ENCODE results near the gene DPF1.
"Not testable (repeated sequence)": the region's sequence is repeated elsewhere in the genome, so short reads cannot be mapped to it uniquely, and the experiment has no call there.

The DPF1 gene

DNA sequence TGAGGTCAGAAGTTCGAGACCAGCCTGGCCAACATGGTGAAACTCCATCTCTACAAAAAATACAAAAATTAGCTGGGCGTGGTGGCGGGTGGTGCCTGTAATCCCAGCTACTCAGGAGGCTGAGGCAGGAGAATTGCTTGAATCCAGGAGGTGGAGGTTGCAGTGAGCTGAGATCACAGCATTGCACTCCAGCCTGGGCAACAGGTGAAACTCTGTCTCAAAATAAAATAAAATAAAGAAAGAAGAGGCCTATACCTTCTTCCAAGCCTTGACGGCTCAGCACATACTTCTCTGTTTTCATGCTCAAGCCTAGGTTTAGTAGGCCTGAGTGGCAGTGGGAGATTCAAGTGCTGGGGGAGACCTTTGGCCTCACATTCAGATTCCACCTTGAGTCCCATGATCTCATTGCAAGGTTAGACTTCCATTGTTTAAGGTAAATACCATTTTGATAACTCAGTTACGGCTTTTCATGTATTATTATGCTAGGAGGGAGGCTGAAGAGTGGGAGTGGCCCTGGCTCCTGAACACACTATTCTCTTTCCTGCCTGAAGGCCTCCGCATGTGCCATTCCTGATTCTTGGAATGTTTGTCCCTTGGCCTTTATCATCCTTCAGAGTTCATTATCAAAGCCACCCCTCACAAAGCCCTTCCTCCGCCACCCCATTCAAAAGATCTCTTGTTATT lies 38.7 kb upstream of the DPF1 start:
- H3K9me3 ChIP-seq (ENCODE audit: control insufficient read depth, low read length), result no peaks in the 10 kb centered on the region
- H3K9ac ChIP-seq (ENCODE audit: low read length), result no peak overlapping the region
- no peak overlapping the region for H3K4me3 ChIP-seq (ENCODE audit: low read length)
- H3K4me1 ChIP-seq (ENCODE audit: control insufficient read depth, insufficient read depth, low read length), result peaks cover 29% of the 10 kb centered on the region
- H3K27me3 ChIP-seq (ENCODE audit: control insufficient read depth, insufficient read depth, low read length), result no peaks in the 10 kb centered on the region
- no peaks in the 10 kb centered on the region for H3K36me3 ChIP-seq (ENCODE audit: control insufficient read depth, insufficient read depth, low read length)

DNA sequence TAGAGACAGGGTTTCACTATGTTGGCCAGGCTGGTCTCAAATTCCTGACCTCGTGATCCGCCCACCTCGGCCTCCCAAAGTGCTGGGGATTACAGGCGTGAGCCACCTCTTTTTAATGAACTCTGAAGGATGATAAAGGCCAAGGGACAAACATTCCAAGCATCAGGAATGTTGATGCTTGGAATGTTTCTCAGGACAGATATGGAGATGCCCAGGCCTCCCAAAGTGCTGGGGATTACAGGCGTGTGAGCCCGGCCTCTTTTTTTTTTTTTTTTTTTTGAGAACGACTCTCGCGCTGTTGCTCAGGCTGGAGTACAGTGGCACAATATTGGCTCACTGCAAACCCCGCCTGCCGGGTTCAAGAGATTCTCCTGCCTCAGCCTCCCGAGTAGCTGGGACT lies 37.9 kb upstream of the DPF1 start:
- not testable (repeated sequence) for H3K4me3 ChIP-seq (ENCODE audit: low read length); H3K9me3 ChIP-seq (ENCODE audit: control insufficient read depth, low read length); H3K9ac ChIP-seq (ENCODE audit: low read length); H3K27me3 ChIP-seq (ENCODE audit: control insufficient read depth, insufficient read depth, low read length); H3K36me3 ChIP-seq (ENCODE audit: control insufficient read depth, insufficient read depth, low read length)
- peaks cover 21% of the 10 kb centered on the region for H3K4me1 ChIP-seq (ENCODE audit: control insufficient read depth, insufficient read depth, low read length)

DNA sequence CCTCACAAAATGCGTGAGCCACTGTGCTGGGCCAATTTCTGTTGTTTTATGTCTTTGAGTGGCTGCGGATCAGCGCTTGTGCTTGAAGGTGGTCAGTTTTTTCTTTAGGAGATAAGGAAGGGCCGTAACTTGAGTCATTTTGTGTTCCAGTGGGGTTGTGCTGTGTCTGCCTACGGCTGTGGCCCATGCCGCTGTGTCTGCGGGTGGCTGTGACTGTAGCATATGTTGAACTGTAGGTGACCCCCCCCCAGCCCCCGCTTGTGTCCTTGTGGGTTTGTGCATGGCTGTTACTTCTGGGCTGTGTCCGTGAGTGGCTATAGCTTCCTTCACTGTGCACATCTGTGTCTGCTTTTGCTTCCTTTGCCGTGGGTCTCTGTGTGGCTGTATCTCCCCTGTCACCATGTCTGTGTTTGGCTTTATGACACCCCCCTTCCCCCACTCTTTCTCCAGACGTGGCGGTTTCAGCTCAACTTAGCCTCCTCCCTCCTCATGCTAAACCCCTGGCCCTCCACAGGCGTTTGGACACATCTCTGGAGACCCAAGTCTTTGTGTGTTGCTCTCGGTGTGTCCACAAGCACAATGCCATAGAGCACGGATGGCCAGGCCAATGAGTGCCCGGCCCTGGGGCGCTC lies 31.5 kb upstream of the DPF1 start:
- H3K36me3 ChIP-seq (ENCODE audit: control insufficient read depth, insufficient read depth, low read length), result no peaks in the 10 kb centered on the region
- peaks cover 14% of the 10 kb centered on the region for H3K4me1 ChIP-seq (ENCODE audit: control insufficient read depth, insufficient read depth, low read length)
- H3K27me3 ChIP-seq (ENCODE audit: control insufficient read depth, insufficient read depth, low read length), result peaks cover 19% of the 10 kb centered on the region
- no peak overlapping the region for H3K9ac ChIP-seq (ENCODE audit: low read length)
- H3K4me3 ChIP-seq (ENCODE audit: low read length), result no peak overlapping the region
- H3K9me3 ChIP-seq (ENCODE audit: control insufficient read depth, low read length), result no peaks in the 10 kb centered on the region

DNA sequence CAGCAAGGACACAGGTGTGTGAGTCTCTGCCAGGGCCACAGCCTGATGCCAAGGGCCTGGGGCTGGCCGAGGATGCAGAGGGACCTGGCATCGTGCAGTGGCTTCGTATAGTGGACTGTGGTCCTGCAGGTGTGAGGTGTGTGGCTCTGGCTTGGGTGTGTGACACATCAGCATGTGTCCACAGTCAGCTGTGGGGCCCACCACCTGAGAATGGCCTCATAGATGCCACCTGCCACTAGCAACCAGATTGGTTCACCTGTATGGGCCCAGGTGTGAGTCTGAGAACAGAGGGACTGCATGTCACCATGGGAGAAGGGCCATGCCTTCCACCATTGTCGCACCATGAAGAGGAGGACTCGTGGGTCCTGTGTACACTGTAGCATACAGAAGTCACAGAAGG lies 29.8 kb upstream of the DPF1 start:
- Histone ChIP-seq H3K9me3 (ENCODE audit: control insufficient read depth, low read length) (no peaks in the 10 kb centered on the region), H3K9ac (ENCODE audit: low read length) (peak overlapping the region; percentile 55), H3K27me3 (ENCODE audit: control insufficient read depth, insufficient read depth, low read length) (peaks cover 19% of the 10 kb centered on the region), H3K36me3 (ENCODE audit: control insufficient read depth, insufficient read depth, low read length) (no peaks in the 10 kb centered on the region), H3K4me1 (ENCODE audit: control insufficient read depth, insufficient read depth, low read length) (peaks cover 17% of the 10 kb centered on the region), H3K4me3 (ENCODE audit: low read length) (no peak overlapping the region)

DNA sequence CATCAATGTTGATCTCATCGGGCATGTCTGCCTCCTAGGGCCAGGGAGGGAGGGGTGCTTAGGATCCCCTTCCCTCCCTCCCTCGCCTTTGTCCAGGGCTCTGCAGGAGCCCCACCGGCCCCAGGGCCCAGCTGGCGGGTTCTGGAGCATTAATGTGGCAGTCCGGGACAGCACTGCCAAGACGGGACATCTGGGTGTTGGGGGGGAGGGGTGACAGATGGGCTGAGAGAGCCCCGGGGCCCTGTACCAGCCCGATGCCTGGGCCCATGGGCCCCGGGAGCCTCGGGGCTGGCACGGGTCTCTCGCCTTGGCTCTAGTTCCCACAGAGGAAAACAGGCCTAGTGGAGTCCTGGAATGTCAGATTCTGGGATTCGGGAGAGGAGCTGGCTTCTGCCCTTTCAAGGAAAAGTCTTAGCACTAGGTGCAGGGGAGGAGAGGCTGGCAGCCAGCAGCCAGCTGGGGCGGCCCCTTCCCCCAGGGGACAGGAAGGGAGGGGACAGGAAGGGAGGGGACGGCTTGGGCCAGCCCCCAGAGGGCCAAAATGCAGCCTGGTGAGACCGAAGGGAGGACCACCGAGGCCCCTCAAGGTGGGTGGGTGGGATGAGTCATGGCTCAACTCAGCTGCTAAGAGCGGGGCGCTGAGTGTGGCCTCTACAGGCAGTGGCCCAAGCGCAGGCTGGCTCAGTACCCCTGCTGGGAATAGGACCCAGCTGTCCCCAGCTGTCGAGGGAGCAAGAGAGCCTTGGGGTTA lies 29.1 kb upstream of the DPF1 start:
- Histone ChIP-seq H3K9ac (ENCODE audit: low read length) (peak overlapping the region; percentile 55), H3K4me3 (ENCODE audit: low read length) (no peak overlapping the region)

GRCh38 chr19:38252385-38252784 lies 28.4 kb upstream of the DPF1 start:
- Histone ChIP-seq H3K9me3 (ENCODE audit: control insufficient read depth, low read length) (no peaks in the 10 kb centered on the region), H3K9ac (ENCODE audit: low read length) (peak overlapping the region; percentile 55), H3K4me1 (ENCODE audit: control insufficient read depth, insufficient read depth, low read length) (peaks cover 25% of the 10 kb centered on the region), H3K36me3 (ENCODE audit: control insufficient read depth, insufficient read depth, low read length) (no peaks in the 10 kb centered on the region), H3K27me3 (ENCODE audit: control insufficient read depth, insufficient read depth, low read length) (peaks cover 19% of the 10 kb centered on the region), H3K4me3 (ENCODE audit: low read length) (no peak overlapping the region)

More for the DNA sequence above, 29.1 kb upstream of the DPF1 start:
- peaks cover 21% of the 10 kb centered on the region for H3K4me1 ChIP-seq (ENCODE audit: control insufficient read depth, insufficient read depth, low read length)
- H3K27me3 ChIP-seq (ENCODE audit: control insufficient read depth, insufficient read depth, low read length), result peaks cover 19% of the 10 kb centered on the region
- H3K36me3 ChIP-seq (ENCODE audit: control insufficient read depth, insufficient read depth, low read length), result no peaks in the 10 kb centered on the region
- no peaks in the 10 kb centered on the region for H3K9me3 ChIP-seq (ENCODE audit: control insufficient read depth, low read length)

- H3K4me1 ChIP-seq (ENCODE audit: control insufficient read depth, insufficient read depth, low read length), result peaks cover 25% of the 10 kb centered on the region
- peak overlapping the region; percentile 42 for H3K9ac ChIP-seq (ENCODE audit: low read length)
- H3K9me3 ChIP-seq (ENCODE audit: control insufficient read depth, low read length), result no peaks in the 10 kb centered on the region
- H3K4me3 ChIP-seq (ENCODE audit: low read length), result no peak overlapping the region
- H3K36me3 ChIP-seq (ENCODE audit: control insufficient read depth, insufficient read depth, low read length), result no peaks in the 10 kb centered on the region
- peaks cover 13% of the 10 kb centered on the region for H3K27me3 ChIP-seq (ENCODE audit: control insufficient read depth, insufficient read depth, low read length)
Observed at GRCh38 chr19:38251564-38252051, 27.6 kb upstream of the DPF1 start.

DNA sequence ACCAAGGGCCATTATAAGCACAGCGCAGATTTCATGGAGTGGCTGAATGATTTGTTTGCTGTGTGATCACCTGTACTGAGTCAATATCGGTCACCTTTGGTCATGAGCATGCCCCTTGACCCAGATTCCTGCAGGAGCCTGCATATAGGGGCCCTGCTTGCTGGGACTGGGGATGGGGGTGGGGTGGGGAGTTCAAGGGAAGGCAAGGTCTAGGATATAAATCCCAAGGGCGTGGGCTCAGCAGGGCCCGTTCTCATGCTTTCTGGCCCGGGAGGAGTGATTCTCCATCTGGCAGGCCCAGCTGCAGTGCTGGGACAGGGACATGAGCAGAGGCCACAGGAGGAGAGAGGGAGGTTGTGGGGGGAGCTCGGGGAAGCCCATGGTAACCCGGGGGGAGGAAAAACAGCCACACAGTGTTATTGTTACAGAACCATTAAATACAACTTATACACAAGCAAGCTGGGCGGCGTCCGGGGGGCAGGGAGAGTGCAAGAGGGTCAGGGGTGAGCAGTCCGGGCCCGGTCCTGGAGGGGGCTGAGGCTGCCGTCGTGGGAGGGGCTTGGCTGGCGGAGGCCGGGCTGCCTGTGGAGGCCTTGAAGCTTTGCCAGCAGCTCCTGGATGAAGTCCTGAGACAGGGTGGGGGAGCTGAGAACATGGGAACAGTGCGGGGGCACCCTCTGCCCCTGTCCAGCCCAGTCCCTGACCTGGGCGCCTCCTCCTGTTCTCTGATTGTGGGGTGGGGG lies 27.0 kb upstream of the DPF1 start:
- peak overlapping the region; percentile 42 for H3K9ac ChIP-seq (ENCODE audit: low read length)
- no peaks in the 10 kb centered on the region for H3K9me3 ChIP-seq (ENCODE audit: control insufficient read depth, low read length)
- H3K4me3 ChIP-seq (ENCODE audit: low read length), result no peak overlapping the region
- H3K36me3 ChIP-seq (ENCODE audit: control insufficient read depth, insufficient read depth, low read length), result no peaks in the 10 kb centered on the region
- peaks cover 25% of the 10 kb centered on the region for H3K4me1 ChIP-seq (ENCODE audit: control insufficient read depth, insufficient read depth, low read length)
- peaks cover 6% of the 10 kb centered on the region for H3K27me3 ChIP-seq (ENCODE audit: control insufficient read depth, insufficient read depth, low read length)

DNA sequence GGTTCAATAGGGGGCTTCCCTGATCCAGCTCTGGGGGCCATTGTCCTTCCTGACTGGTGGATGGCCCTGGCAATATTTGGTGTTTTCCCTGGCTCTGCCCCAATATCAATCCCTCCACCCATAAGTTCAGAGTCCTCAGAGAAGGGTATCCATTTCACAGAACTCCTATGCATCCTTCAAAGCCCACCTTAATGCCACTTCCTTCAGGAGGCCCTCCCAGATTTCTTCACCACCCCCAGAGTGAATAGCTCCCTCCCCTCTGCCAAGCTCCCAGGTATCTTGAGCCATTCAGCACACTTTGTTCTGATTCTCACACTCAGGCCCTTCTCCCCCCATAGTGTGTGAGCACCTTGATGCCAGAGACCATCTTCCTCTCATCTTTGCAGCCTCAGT lies 26.4 kb upstream of the DPF1 start:
- Histone ChIP-seq H3K4me3 (ENCODE audit: low read length) (no peak overlapping the region), H3K36me3 (ENCODE audit: control insufficient read depth, insufficient read depth, low read length) (no peaks in the 10 kb centered on the region), H3K9me3 (ENCODE audit: control insufficient read depth, low read length) (no peaks in the 10 kb centered on the region), H3K27me3 (ENCODE audit: control insufficient read depth, insufficient read depth, low read length) (peaks cover under 1% of the 10 kb centered on the region), H3K9ac (ENCODE audit: low read length) (no peak overlapping the region), H3K4me1 (ENCODE audit: control insufficient read depth, insufficient read depth, low read length) (peaks cover 25% of the 10 kb centered on the region)

DNA sequence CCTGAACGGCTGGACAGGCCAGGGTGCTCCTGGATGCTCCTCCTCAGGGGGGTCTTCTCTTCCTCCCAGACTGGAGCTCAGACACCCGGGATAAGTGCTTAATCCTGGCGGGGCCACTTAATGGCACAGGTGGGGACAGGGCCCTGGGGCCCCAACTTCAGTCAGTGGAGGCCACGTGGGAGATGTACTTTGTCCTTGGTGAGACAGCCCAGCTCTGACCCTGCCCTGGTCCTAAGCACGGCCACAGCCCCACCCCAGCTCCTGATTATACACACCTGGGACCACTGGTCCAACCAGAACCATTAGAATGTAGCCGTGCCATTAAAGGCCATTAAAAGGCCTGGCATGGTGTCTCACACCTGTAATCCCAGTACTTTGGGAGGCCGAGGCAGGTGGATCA lies 24.4 kb upstream of the DPF1 start:
- Histone ChIP-seq H3K36me3 (ENCODE audit: control insufficient read depth, insufficient read depth, low read length) (no peaks in the 10 kb centered on the region), H3K9me3 (ENCODE audit: control insufficient read depth, low read length) (no peaks in the 10 kb centered on the region), H3K27me3 (ENCODE audit: control insufficient read depth, insufficient read depth, low read length) (no peaks in the 10 kb centered on the region), H3K4me3 (ENCODE audit: low read length) (no peak overlapping the region), H3K9ac (ENCODE audit: low read length) (no peak overlapping the region), H3K4me1 (ENCODE audit: control insufficient read depth, insufficient read depth, low read length) (peaks cover 25% of the 10 kb centered on the region)

DNA sequence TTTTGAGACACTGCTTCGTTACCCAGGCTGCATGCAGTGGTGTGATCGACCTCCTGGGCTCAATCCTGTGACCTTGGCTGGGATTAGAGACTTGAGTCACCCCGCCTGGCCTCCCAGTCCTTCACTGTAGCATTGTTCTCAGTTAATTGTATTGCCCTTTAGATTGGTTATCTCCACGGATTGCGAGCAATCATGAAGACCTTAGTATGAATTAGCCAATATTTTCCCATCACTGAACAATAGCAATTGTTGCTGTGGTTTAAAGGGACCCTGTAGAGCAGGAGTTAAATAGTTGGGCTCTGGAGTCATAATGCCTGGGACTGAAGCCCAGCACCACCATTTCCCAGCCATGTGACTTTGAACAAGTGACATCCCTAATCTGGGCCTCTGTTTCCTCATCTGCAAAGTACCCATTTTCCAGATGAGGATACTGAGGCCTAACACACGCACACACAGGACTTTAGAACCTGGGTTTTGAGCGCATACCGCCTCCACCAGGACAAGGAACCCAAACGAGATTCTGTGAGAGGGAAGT lies 23.8 kb upstream of the DPF1 start:
- Histone ChIP-seq H3K27me3 (ENCODE audit: control insufficient read depth, insufficient read depth, low read length) (no peaks in the 10 kb centered on the region), H3K9ac (ENCODE audit: low read length) (no peak overlapping the region), H3K36me3 (ENCODE audit: control insufficient read depth, insufficient read depth, low read length) (no peaks in the 10 kb centered on the region), H3K9me3 (ENCODE audit: control insufficient read depth, low read length) (no peaks in the 10 kb centered on the region), H3K4me1 (ENCODE audit: control insufficient read depth, insufficient read depth, low read length) (peaks cover 25% of the 10 kb centered on the region), H3K4me3 (ENCODE audit: low read length) (no peak overlapping the region)
